ENCODE results near the gene ZNF280B. TPM values are rescaled to one million over a fixed set of nuclear protein-coding genes. Genes with fewer than 3 reads are reported as not detected.

ZNF280B gene
- total RNA-seq, 1 experiment from 2014 or later = 8.2 TPM

DNA sequence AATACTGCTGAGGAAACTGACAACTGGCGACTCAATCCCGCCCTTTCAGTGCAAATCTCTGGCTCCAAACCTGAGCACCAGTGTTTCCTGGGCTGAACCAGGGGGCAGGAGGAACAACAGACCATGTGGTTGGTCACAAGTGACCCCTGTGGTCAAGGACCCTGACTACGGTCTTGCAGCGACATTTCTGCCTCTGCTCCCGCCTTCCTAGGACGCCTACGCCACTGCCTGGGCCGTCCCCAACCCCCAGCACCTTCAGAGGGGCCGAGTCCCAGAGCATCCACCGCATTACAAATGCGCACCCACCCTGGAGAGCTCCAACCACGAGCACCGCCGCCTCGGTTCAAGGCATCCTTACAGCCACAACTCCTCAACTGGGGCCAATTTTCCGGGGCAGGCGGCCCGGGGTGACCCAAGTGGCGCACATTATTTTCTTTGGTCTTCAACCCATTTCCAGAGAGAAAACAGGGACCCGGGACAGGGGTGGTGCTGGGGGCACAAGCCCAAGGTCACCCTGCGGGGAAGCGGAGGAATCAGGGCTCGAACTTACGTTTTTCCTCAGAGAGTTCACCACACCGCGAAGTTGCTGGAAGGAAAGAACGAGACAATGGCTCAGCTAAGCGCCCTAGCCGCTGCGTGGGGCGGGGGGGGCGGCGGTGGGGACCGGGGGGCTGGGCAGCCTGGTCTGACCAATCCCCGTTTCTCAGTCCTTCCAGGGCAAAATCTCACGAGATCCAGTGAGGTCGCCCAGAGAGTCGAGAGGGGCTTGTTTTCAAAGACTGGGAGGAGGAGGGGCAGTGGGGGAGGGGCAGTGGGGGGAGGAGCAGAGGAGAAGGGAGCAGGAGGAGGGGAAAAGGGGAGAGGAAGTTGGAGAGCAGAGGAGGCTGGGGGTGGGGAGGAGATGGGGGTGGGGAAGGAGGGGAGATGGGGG, 48.7 kb upstream of the ZNF280B start:
- no peaks in the 10 kb centered on the region for H3K79me2 ChIP-seq (ENCODE audit: insufficient read depth, low read length)
- H3K18ac ChIP-seq (ENCODE audit: insufficient read length, low read depth, low read length) = no peak overlapping the region
- peaks cover 84% of the 10 kb centered on the region for H3K27me3 Mint-ChIP-seq (ENCODE audit: low read depth)
- no peak overlapping the region for H3K4ac ChIP-seq (ENCODE audit: low read depth, low read length)
- H3K9me3 ChIP-seq (ENCODE audit: control insufficient read depth, low read depth, low read length) = no peaks in the 10 kb centered on the region
- no peak overlapping the region for H3K14ac ChIP-seq (ENCODE audit: insufficient read depth, low read length)
- no peak overlapping the region for H2BK5ac ChIP-seq (ENCODE audit: insufficient read length, low read length)
- H3T11ph ChIP-seq (ENCODE audit: low read length) = no peak overlapping the region
- no peak overlapping the region for H4K8ac ChIP-seq (replicated peaks; ENCODE audit: insufficient read length, low read depth, low read length)
- no peak overlapping the region for H2BK15ac ChIP-seq (ENCODE audit: low read depth, low read length)
- H3K27ac Mint-ChIP-seq = no peak overlapping the region
- H3K36me3 Mint-ChIP-seq (ENCODE audit: insufficient read depth in 1 of 3, low read depth in 3 of 3) = peaks cover 0 to 7% (median 4%) of the 10 kb centered on the region in 3 experiments; a peak in 4 of 7 replicates
- no peak overlapping the region for H2BK120ac ChIP-seq (ENCODE audit: low read depth, low read length, poor library complexity, severe bottlenecking)
- H2AK5ac ChIP-seq (ENCODE audit: insufficient read length, low read length) = no peak overlapping the region
- no peak for DNase-seq
- H3K27ac ChIP-seq (ENCODE audit: insufficient read length, low read depth, low read length) = no peak overlapping the region
- peaks cover 11 to 17% of the 10 kb centered on the region in 2 experiments; a peak in 4 of 5 replicates for H3K9me3 Mint-ChIP-seq
- H2AFZ ChIP-seq (ENCODE audit: low read length) = no peak overlapping the region
- H3K9ac ChIP-seq (ENCODE audit: extremely low read depth, insufficient read length, low read length) = no peak overlapping the region
- H3K23me2 ChIP-seq (ENCODE audit: insufficient read length, low read depth, low read length, poor library complexity, severe bottlenecking) = no peaks in the 10 kb centered on the region
- no peaks in the 10 kb centered on the region for H3K4me1 Mint-ChIP-seq
- no peak overlapping the region for H3K4me2 ChIP-seq (ENCODE audit: insufficient read depth, insufficient read length, low read length)
- H3K4me3 Mint-ChIP-seq = no peak overlapping the region
- peaks cover 9% of the 10 kb centered on the region; the same call in 1 of the 2 replicates for H3K27me3 ChIP-seq (ENCODE audit: insufficient read depth, low read length)
- H3K23ac ChIP-seq (ENCODE audit: insufficient read length, low read depth, low read length) = no peak overlapping the region
- no peak overlapping the region for H2BK20ac ChIP-seq (ENCODE audit: low read depth, low read length, poor library complexity, severe bottlenecking)
- no CpG with 5 or more reads among the region's 38 CpGs for WGBS (ENCODE audit: extremely low coverage, insufficient read length, low lambda C conversion rate)
- no peaks in the 10 kb centered on the region for H3K79me1 ChIP-seq (ENCODE audit: insufficient read depth, low read depth, low read length, poor library complexity, severe bottlenecking)
- no peaks in the 10 kb centered on the region for H3K4me1 ChIP-seq (ENCODE audit: insufficient read depth, low read length)
- H2BK12ac ChIP-seq (ENCODE audit: insufficient read length, low read depth, low read length) = no peak overlapping the region
- no peak overlapping the region for H4K5ac ChIP-seq (ENCODE audit: insufficient read length, low read depth, low read length)
- no peak overlapping the region for H3K56ac ChIP-seq (ENCODE audit: insufficient read length, low read depth, low read length)
- TF ChIP-seq, protein P1, sequence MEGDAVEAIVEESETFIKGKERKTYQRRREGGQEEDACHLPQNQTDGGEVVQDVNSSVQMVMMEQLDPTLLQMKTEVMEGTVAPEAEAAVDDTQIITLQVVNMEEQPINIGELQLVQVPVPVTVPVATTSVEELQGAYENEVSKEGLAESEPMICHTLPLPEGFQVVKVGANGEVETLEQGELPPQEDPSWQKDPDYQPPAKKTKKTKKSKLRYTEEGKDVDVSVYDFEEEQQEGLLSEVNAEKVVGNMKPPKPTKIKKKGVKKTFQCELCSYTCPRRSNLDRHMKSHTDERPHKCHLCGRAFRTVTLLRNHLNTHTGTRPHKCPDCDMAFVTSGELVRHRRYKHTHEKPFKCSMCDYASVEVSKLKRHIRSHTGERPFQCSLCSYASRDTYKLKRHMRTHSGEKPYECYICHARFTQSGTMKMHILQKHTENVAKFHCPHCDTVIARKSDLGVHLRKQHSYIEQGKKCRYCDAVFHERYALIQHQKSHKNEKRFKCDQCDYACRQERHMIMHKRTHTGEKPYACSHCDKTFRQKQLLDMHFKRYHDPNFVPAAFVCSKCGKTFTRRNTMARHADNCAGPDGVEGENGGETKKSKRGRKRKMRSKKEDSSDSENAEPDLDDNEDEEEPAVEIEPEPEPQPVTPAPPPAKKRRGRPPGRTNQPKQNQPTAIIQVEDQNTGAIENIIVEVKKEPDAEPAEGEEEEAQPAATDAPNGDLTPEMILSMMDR (conservative IDR thresholded peaks at IDR 0.05) = no peak
- no peaks in the 10 kb centered on the region for H4K20me1 ChIP-seq (ENCODE audit: control insufficient read depth, insufficient read depth, insufficient read length)
- H4K91ac ChIP-seq (ENCODE audit: insufficient read length, low read depth, low read length) = no peak overlapping the region
